A549 (cell line): ENCODE results near the gene DCAF10.

ENCODE experiments used
- CBX2 ChIP-seq: fragments of 200-600 bp; sonication (generic); IDR thresholded peaks from 2 replicates; pipeline ENCODE4 v1.6.1; 2016; ENCODE audit warnings: low read depth, mild to moderate bottlenecking, borderline replicate concordance
- CHD2 ChIP-seq: fragments of 150-350 bp; IDR thresholded peaks from 2 replicates; pipeline ENCODE4 v1.6.1; 2014; ENCODE audit warnings: low read length; ENCODE audit not compliant: partially characterized antibody
- CTCF ChIP-seq: fragments of >200 bp; sonication (Bioruptor Twin); formaldehyde crosslinking; IDR thresholded peaks from 3 replicates; pipeline ENCODE4 v1.5.1; 2016
- ELK1 ChIP-seq: fragments of 150-350 bp; IDR thresholded peaks from 2 replicates; pipeline ENCODE4 v1.6.1; 2014; ENCODE audit warnings: low read depth, mild to moderate bottlenecking, low read length
- EP300 ChIP-seq, 2 experiments: fragments of >200 bp; sonication (Bioruptor Twin); formaldehyde crosslinking; IDR thresholded peaks; 2 replicates in 1 of 2; 3 replicates in 1 of 2; pipeline ENCODE4 v1.6.1; 2016 to 2017
- FOSL2 ChIP-seq, 2 experiments: fragments of 450-650 bp in 1 of 2; fragments of >200 bp in 1 of 2; sonication (Bioruptor Twin) in 1 of 2; formaldehyde crosslinking; IDR thresholded peaks; 2 replicates each; pipeline versions ENCODE4 v1.5.0 to v1.6.1; 2016 to 2020; ENCODE audit warnings: mild to moderate bottlenecking in 1 of 2, moderate library complexity in 1 of 2
- JUN ChIP-seq, 2 experiments: fragments of >200 bp; sonication (Bioruptor Twin); formaldehyde crosslinking; IDR thresholded peaks; 2 replicates in 1 of 2; 3 replicates in 1 of 2; pipeline ENCODE4 v1.6.1; 2016 to 2017
- KDM5A ChIP-seq: fragments of 200-600 bp; sonication (generic); IDR thresholded peaks from 2 replicates; pipeline ENCODE4 v1.6.1; 2016; ENCODE audit warnings: antibody characterized with exemption, mild to moderate bottlenecking
- MAZ ChIP-seq: fragments of 150-350 bp; IDR thresholded peaks from 2 replicates; pipeline ENCODE4 v1.6.1; 2014; ENCODE audit warnings: antibody characterized with exemption, low read depth, low read length, borderline replicate concordance
- MYC ChIP-seq: IDR thresholded peaks from 2 replicates; pipeline ENCODE4 v1.6.1; 2012; ENCODE audit warnings: mild to moderate bottlenecking, inconsistent platforms, low read length, improper control_type of control experiment, borderline replicate concordance
- PHF8 ChIP-seq: fragments of 200-600 bp; sonication (generic); IDR thresholded peaks from 2 replicates; pipeline ENCODE4 v1.6.1; 2016; ENCODE audit warnings: low read depth, mild to moderate bottlenecking, antibody characterized with exemption, moderate library complexity, borderline replicate concordance
- RCOR1 ChIP-seq: fragments of 150-350 bp; IDR thresholded peaks from 2 replicates; pipeline ENCODE4 v1.6.1; 2014; ENCODE audit warnings: antibody characterized with exemption, low read length, low read depth
- SMC3 ChIP-seq: fragments of >200 bp; sonication (Bioruptor Twin); formaldehyde crosslinking; IDR thresholded peaks from 3 replicates; pipeline ENCODE4 v1.6.1; 2018; ENCODE audit warnings: inconsistent platforms
- TF ChIP-seq, protein P1 (sequence below): IDR thresholded peaks from 2 replicates; pipeline ENCODE4 v1.6.1; 2012

GRCh38 chr9:37876376-37876775 lies 75.8 kb downstream of the DCAF10 start:
- TF ChIP-seq CHD2 (no peak), SMC3 (no peak), FOSL2 (IDR thresholded peaks at IDR 0.05) (no peak), FOSL2 (CRISPR knock-in tag; IDR thresholded peaks at IDR 0.05) (no peak), PHF8 (no peak), MAZ (no peak), CTCF (no peak), KDM5A (no peak), MYC (no peak), EP300 (IDR thresholded peaks at IDR 0.05) (no peak), CBX2 (no peak), RCOR1 (no peak), ELK1 (no peak), JUN (IDR thresholded peaks at IDR 0.05) (no peak)
- TF ChIP-seq, protein P1, sequence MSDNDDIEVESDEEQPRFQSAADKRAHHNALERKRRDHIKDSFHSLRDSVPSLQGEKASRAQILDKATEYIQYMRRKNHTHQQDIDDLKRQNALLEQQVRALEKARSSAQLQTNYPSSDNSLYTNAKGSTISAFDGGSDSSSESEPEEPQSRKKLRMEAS = no peak
